Measurements from ENCODE around the gene GABARAPL2.

- TF ChIP-seq POLR2A (IDR thresholded peaks at IDR 0.05) (no peak), CTCF (IDR thresholded peaks at IDR 0.05) (no peak), EP300 (IDR thresholded peaks at IDR 0.05) (no peak)
These were observed 15.9 kb upstream of the GABARAPL2 start for GRCh38 chr16:75550211-75550662.

All from ovary (tissue), 3 donors.